NCI-H1092 treated with DMSO at 0.1 percent for 48 hours (cell line): ENCODE results near the gene DUS2.
"Not testable (repeated sequence)": the region's sequence is repeated elsewhere in the genome, so short reads cannot be mapped to it uniquely, and the experiment has no call there.

Experiments
- DNase-seq: peaks from one replicate; lab custom pipeline; 2025; lab: John Stamatoyannopoulos, UW

DUS2 gene

DNA sequence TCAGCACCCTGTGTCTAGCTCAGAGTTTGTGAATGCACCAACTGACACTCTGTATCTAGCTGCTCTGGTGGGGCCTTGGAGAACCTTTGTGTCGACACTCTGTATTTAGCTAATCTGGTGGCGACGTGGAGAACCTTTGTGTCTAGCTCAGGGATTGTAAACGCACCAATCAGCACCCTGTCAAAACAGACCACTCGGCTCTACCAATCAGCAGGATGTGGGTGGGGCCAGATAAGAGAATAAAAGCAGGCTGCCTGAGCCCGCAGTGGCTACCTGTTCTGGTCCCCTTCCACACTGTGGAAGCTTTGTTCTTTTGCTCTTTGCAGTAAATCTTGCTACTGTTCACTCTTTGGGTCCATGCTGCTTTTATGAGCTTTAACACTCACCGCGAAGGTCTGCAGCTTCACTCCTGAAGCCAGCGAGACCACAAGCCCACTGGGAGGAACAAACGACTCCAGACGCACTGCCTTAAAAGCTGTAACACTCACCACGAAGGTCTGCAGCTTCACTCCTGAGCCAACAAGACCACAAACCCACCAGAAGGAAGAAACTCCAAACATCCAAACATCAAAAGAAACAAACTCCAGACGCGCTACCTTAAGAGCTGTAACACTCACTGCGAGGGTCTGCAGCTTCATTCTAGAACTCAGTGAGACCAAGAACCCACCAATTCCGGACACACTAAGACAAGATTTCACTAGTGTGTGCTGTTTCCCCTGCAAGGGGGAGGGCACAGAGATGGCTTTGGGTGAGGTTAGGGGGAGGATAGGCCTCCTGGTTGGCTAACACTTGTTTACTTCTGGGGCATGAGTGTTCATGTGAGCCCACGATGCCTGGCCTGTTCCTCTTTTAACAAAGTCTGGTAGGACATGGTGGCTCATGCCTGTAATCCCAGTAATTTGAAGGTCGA lies 24.1 kb upstream of the DUS2 start, which contains the start of gene DPEP2:
Gene DPEP2, minus strand, starts transcription at position 706 of the 910 bp plus-strand sequence. CDS start 6,272 bp downstream, outside the sequence.
- DNase-seq: not testable (repeated sequence)

DNA sequence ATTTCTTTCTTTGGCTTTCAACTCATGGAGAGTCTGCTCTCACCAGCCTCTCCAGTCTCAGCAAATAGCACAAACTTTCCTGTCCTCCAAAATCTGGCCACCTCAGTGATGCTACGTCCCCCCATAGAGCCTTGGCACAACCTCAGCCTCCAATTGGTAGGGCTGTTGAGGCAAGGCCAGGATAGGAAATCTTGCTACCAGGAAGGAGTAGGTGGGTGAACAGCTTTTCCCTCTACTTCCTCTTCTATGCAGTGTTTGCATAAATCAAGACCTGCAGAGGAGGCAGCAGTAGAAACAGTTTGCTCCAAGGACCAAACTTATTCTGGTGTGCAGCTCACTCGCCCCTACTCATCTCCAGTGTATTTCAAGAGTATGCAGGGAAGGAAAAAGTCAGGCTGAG lies 23.1 kb upstream of the DUS2 start:
- no peak for DNase-seq

DNA sequence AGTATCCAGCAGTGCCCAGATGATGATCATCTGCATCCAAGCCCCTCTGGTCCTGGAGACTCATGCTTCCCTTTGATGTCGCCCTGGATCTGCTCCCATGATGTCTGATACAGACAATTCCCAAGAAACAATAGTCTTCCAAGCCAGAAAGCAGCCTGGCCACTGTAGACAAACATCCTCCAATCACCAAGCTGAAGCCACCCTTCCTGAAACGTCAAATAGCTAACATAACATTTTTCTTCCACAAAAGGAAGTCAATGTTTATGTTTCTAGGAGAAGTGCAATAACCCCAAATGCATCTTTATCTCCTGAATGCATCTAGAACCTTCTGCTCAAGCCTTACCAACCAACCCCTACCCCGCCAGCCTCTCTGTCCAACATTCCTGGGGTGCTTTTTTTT lies 22.6 kb upstream of the DUS2 start:
- no peak for DNase-seq

DNA sequence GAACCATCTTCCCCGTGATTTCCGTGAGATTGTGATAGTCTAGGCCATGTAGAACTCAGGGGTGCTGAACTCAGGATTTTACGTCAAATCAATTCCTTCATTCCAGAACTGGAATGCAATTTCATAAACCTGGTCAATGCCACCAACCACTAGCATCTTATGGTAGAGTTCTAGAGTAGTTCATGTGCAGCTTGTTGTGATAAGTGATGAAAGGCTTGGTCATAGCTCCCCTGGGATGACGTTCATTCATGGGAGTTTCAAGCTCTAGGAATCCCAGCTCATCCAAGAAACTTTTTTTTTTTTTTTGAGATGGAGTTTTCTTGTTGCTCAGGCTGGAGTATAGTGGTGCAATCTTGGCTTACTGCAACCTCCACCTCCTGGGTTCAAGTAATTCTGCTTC lies 20.1 kb upstream of the DUS2 start:
- DNase-seq: no peak

DNA sequence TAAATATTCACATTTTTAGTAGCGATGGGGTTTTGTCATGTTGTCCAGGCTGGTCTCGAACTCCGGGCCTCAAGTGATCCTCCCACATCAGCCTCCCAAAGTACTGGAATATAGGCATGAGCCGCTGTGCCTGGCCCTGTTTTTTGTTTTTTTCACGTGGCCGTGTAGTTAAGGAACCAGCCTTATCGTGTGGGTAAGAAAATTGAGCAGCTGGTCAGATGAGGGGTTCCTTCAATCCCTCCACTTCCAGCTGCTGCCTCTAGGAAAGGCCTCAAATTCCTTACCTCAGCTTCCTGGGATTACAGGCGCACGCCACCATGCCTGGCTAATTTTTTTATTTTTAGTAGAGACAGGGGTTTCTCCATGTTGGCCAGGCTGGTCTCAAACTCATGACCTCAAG lies 17.9 kb upstream of the DUS2 start:
- DNase-seq: no peak

DNA sequence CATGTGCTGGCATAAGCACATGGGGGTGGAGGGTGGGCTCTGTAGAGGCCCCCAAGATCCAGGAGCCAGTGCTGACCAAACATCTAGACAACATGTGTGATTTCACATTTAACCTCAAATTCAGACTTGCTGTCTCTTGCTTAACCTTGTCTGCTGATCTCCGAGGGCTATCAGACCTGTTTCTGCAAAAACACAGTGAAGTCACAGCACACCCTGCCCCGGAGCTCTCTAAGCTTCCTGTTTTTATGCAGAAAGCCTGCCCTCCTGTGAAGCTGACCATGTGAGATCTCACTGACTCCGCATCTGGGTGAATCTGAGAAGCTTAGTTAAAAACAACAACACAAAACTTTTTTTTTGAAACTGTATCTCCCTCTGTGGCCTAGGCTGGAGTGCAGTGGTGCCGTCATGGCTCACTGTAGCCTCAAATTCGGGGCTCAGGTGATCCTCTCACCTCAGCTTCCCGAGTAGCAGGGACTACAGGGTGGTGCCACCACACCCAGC lies 17.2 kb upstream of the DUS2 start:
- DNase-seq: no peak

DNA sequence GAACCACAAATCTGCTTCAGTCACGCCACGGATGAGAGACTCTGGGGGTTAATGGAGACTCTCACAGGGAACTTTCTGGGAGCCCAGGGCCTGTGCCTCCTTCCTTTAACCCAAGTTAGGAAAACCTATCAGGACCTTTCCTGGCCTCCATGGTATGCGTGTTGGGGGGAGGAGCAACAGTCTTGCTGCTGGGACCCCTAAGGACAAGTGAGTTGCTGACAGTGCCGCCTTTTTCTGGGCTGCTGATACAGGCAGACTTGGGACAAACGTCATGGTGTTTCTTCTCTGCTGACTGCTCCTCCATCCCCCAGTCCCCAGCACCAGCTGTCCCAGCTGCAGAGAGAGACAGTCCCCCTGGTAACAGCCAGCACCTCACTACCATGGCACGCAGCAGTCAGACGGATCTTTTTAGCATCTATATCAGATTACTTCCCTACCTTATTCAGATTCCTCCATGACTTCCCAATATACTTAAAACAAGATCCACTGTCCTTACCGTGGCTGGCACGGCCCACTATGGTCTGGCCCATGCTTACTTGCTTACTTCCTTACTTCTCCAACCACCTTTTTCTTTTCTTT lies 13.8 kb upstream of the DUS2 start:
- DNase-seq: no peak

DNA sequence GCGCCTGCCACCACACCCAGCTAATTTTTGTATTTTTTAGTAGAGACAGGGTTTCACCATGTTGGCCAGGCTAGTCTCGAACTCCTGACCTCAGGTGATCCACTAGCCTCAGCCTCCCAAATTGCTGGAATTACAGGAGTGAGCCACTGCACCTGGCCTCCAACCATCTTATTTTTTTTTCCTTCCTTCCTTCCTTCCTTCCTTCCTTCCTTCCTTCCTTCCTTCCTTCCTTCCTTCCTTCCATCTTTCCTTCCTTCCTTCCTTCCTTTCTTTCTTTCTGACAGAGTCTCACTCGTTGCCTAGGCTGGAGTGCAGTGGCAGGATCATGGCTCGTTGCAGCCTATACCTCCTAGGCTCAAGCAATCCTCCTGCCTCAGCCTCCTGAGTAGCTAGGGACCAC lies 13.2 kb upstream of the DUS2 start:
- DNase-seq: not testable (repeated sequence)

DNA sequence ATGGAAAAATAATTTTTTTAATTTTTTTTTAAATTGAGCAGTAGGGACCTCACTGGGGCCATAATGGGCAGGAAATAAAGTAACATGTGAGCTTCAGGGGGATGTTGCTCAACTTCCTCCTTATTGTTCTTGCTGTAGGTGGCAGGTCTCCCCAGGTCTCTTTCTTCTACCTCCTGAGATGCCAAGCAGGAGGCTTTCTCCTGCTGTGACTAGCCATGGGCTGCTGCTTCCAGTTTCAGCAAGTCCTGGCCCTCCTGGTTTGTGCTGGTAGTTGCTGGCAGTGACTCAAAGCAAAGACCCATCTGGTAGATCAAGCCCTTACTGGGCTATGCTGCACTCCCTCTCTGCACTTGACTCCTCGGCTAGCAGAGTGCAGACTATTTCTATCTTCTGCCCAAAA lies 9.6 kb upstream of the DUS2 start:
- DNase-seq: no peak

DNA sequence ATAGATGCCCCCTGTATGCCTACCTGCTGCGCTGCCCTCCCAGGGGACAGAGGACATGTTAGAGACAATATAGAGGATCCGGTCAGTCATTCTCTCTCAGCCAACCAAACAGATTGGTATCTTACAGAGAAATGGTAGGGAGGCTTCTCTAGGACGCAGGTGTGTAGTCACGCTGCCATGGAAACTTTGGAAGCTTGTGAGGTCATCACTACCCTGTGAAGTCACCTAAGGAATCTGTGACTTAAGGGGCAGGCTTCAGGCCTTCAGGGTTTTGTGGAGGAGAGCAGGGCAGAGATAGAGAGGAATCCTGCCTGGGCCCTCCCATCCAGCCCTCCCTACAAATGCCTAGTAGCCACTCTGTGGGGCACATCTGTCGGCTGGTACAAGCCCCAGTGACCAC lies 7.4 kb upstream of the DUS2 start, which contains the start of gene DPEP2NB:
Gene DPEP2NB, minus strand, starts transcription at position 231 of the 400 bp plus-strand sequence. Its CDS starts 141 bp downstream, at position 90.
- DNase-seq: no peak

DNA sequence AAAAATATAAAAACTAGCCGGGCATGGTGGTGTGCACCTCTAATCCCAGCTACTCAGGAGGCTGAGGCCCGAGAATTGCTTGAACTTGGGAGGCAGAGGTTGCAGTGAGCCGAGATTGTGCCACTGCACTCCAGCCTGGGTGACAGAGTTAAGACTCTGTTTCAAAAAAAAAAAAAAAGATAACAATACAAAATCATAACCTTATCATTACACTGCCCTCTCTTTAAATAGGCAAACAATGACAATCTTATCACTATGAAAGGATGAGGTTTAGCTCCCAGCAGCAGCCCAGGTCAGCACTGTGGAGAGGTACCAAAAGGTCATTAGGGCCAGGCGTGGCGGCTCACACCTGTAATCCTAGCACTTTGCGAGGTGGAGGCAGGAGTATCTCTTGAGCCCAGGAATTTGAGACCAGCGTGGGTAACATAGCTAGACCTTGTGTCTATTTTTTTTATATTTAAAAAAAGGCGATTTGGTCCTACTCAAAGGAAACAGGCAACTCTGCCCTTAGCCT lies 3.9 kb upstream of the DUS2 start:
- DNase-seq: no peak

DNA sequence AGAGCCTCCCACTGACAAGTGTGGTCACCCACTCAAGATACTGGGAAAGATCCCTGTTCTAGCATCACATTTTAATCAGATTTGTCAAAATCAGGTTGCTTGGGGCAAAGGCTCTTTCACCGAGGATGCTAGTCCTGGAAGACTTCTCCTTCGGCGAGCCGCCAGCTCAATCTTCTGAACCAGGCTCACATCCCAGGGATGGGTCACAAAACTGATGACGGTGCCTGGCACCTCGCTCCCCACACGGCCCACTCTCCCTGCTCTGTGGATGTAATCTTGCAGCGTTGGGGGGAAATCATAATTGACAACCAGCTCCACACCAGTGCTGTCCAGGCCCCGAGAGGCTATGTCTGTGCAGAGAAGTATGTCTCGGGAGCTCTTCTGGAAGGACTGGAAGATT lies 1.6 kb upstream of the DUS2 start:
- DNase-seq: no peak

DNA sequence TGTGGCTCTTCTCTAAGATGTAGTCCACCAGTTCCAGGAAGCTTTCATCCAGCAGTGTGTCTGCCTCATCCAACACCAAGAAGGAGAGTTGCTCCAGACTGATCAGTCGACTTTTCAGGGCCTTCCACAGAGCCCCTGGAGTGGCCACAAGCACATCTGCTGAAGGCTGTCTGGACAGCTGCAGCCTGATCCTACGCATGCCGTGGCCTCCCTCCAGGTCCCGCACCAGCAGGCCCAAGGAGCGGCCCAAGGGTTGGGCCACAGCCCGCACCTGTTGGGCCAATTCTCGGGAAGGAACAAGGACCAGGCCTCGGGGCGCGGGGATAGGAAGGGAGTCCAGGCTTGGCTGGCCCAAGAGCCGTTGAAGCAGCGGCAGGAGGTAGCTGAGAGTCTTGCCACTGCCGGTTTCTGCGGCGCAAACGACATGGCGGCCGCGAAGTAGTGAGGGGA lies 781 bp upstream of the DUS2 start:
- no peak for DNase-seq

DNA sequence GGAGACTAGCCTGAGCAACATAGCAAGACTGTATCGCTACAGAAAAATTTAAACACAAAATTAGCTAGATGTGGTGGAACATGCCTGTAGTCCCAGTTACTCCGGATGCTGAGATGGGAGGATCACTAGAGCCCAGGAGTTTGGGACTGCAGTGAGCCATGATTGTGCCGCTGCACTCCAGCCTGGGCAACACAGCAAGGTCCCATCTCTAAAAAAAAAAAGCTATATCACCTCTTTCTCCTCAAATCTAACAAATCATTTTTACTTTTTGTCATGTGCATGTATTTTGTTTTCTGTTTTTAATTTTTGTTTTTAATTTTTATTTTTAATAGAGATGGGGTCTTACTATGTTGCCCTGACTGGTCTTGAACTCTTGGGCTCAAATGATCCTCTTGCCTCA lies 5.9 kb downstream of the DUS2 start:
- DNase-seq: no peak

DNA sequence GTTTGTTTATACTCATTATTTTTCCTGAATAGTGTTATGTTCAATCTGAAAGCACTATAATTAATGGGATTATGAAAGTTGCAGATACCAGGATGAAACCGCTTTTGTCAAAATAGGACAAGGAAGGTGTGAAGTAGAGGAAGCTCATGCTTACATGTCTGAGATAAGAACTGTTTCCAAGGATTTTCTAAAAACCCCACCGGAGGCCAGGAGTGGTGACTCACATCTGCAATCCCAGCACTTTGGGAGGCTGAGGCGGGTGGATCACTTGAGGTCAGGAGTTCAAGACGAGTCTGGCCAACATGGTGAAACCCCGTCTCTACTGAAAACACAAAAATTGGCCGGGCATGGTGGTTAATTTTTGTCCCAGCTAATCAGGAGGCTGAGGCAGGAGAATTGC lies 7.0 kb downstream of the DUS2 start:
- DNase-seq: not testable (repeated sequence)

DNA sequence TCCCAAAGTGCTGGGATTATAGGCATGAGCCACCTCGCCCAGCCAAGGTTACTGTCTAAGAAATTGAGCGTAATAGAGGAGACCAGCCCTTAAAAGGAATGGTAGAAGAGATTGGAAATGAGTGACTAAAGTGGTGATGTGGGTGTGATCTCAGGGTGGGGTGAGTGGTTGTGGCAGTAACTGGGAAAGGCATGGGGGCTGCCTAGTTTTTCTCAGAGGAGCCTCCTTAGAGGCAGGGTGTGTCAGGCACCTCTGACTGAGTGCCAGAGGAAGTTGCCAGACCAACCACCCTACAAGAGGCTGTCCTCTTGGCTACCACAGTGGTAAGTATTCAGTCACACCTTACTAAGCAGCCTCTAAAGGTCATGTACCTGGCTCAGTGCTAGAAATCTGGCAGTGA lies 8.9 kb downstream of the DUS2 start:
- no peak for DNase-seq

DNA sequence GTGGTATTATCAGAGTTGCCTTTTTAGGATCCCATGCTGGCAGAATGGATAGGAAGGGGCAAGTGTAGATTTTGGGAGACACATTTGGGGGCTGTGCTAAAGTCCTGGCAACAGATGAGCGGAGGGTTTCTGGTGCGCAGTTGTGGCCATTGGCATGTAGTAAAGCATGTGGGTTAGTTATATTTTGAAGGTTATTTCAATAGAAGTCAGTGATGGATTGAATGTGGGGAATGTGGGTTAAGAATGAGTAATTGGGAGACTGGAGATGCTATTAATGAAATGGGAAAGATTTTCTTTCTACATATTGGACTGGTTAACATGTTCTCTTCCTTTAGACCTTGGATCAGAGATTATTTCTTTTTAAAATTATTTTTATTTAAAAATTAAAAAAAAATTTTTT lies 10.0 kb downstream of the DUS2 start:
- DNase-seq: no peak

DNA sequence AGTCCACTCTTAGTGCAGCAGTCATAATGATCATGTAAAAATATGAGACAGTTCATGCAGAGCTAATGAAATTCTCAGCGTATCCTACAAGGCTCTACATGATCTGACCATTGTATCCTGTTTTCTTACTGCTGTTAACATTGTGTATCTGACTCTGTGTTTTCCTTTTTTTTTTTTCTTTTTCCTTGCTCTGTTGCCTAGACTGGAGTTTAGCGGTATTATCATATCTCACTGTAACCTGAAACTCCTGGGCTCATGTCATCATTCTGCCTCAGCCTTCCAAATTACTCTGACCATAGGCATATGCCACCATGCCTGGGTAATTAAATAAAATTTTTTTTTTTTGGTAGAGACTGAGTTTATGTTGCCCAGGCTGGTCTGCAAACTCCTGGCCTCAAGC lies 12.1 kb downstream of the DUS2 start:
- no peak for DNase-seq

DNA sequence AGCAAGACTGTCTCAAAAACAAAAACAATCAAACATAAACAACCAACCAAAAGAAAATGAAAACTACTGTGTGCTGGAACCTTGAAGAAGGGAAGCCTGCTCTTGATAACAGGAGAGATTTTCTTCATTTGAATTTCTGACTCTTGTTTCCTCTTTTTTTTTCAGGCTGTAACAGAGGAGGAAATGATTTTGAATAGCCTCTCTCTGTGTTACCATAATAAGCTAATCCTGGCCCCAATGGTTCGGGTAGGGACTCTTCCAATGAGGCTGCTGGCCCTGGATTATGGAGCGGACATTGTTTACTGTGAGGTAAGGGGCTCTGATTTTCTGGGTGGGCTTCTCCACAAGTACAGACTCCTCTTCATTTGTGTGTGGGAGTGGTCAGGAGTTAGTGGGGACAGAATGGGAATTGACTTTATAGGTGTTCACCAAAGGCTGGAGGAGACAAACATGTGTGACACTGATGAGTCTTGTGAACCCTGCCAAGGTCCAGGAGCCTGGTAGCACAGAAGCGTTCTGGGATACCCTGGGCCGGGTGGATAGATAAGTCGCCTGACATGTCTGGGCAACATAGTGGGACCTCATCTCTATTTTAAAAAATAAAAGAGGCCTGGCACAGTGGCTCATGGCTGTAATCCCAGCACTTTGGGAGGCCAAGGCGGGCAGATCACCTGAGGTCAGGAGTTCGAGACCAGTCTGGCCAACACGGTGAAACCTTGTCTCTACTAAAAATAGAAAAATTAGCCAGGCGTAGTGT lies 14.9 kb downstream of the DUS2 start:
- DNase-seq: no peak

DNA sequence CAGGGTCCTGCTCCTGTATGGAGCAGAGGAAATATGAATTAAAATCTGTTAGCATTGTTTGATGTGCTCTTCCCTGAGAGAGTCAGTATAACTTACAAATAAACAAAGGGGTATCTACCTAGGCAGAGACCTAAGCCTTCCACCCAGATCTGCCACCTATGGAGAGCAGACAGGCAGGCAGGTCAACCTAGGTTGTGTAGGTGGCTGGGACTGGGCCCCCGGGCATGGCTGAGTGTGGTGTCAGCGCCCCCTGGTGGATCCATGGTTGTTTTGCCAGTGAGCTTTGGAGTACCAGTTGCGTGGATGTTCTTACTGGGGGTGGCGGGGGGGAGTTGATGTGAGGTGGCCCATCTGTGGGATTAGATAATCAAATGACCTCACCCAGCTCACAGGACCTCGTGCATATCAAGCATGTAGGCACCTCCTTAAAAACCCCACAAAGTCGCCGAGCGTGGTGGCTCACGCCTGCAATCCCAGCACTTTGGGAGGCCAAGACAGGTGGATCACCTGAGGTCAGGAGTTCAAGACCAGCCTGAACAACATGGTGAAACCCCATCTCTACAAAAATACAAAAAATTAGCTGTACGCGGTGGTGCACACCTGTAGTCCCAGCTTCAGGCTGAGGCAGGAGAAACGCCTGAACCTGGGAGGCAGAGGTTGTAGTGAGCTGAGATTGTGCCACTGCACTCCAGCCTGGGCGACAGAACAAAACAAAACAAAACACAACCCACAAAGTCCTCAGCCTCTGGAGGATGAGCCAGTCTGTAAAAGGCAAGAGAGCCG lies 17.6 kb downstream of the DUS2 start:
- DNase-seq: peak; percentile 59

DNA sequence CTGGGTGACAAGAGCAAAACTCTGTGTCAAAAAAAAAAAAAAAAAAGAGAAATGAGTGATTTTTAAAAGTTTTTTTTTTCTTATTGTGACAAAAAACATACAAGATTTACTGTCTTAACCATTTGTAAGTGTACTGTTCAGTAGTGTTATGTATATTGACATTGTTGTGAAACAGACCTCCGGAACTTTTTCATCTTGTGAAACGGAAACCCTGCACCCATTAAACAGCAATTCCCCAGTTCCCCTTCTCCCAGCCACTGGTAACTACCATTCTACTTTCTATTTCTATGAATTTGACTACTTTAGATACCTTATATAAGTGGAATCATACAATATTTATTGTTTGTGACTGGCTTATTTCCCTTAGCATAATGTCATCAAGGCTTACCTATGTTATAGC lies 18.7 kb downstream of the DUS2 start:
- DNase-seq: no peak
